HG03521 (cell line): ENCODE results near the gene GLRA1.

Experiments used
- ATAC-seq: cut with Tn5 transposase; IDR thresholded peaks from one replicate; pipeline ENCODE4 v1.9.1; 2021; ENCODE audit warnings: mild to moderate bottlenecking, moderate library complexity; ENCODE audit not compliant: unreplicated experiment

Gene GLRA1

DNA sequence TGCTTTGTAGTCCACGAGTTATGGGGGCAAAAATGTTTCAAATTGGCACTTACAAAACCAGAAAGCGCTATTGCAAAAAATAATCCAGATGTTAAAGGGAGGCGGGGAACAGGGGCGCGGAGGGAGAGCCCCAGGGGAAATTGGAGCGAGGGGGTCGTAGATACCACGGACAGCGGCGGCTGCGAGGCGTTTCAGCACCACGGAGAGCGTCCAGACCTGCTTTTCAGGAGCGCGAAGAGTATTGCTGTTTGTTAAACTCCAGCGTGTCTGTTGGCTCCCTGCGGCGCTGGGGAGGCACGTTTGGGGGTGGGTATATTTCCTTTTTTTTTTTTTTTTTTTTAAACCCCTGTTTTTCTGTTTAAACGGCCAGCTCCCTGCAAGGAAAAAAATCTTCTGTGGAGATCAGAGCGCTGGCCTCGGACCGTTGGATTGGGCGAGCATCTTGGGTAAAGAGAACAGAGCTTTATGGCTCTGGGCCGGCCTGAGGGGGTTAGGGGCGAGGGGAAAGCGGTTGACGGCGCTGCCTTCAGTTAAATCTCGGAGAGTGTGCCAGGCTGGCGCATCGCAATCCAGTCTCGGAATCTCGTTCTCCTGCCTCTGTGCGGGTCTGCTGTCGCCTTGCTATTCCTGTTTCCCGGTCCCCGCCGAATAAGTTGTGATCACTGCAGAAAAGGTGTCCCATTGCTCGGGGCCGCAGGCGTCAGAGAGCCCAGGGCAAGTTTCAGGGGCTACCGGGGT lies at the start of gene GLRA1:
Gene GLRA1 (minus strand): TSS at position 288 of the 738 bp plus-strand sequence. CDS start 302 bp downstream, outside the sequence.
- ATAC-seq, result no peak

DNA sequence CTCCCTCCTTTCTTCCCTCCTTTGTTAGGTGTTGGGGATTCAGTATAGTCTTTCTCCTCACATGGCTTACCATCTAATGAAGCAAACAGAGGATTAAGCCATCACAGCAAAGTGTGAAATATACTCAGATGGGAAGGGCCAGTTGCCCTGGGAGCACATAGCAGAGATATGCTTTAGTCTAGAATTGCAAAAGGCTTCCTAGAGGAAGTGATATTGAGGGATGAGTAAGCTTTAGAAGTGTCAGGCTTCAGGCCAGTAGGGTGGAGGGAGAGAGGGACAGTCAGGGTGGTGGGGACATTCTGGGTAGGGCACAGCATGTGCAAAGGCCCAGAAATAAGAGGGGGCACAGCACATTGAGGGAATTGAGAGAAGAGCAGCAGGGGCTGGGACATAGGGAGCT lies 46.2 kb upstream of the GLRA1 start:
- no peak for ATAC-seq

DNA sequence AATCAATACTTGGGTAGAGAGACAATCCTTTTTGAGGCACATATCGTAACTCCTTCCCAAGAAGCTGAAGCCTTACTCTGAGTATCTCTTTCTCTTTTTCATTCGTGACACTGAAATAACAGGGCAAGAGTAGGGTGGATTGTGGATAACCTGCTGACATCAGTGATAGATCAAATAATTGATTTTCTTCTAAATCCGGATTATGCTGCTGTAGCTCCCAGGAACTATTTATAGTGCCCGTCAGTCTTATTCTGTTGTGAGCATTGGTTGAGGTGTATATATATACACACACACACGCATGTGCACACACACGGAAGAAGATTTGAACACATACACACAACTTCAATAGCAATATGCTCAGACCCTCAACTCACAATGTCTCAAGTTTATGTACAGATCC lies 43.2 kb upstream of the GLRA1 start:
- no peak for ATAC-seq

DNA sequence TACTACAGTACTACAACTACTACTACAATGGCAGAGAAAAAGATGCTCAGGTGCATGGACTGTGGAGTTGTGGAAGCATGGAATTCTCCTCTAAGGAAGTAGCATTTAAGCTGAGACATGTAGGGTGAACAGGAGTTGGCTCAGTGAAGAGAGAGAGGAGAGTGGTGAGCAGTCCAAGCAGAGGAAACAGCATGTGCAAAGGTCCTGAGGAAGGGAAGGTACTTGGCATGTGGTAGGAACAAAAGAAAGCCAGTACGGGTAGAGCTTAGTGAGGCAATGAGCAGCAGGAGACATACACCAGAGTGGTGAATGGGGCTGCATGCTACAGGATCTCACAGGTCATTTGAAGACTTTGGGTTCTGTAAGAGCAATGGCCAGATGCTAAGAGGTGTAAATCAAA lies 41.4 kb upstream of the GLRA1 start:
- no peak for ATAC-seq

DNA sequence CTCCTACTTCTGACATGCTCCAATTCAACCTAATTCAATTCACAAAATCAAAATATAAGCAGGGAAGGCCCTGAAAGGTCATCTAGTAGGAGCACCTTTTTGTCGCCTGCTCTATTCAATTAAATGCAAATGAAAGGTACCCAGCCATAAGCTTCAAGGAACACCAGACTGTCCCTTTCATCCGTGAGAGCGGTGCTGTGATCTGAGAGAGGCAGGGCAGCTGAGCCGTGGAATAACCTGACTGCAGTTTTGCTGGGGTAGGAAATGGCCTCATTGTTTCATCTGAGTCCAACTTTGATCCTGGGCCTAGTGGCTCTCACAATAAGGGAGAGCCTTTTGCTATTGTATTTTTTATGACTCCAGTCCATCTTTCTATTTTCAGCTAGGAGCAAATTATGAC lies 39.8 kb upstream of the GLRA1 start:
- ATAC-seq, result no peak

DNA sequence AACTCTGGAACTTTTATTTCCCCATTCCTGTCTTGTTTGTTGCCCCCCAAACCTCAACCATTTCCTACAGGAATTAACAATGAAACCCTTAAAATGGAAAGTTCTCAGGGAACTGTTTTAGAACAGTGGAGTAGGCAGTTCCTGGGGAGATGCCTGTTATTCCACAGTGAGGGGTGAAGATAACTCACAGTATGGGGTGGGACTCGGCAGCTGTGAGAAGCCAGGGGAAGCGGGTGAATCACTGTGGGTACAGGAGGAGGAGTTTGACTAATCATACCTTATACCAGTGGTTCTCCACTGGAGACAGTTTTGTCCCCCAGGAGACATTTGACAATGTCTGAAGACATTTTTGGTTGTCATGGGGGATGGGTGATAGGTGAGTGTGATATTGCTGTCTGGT lies 36.9 kb upstream of the GLRA1 start:
- no peak for ATAC-seq

DNA sequence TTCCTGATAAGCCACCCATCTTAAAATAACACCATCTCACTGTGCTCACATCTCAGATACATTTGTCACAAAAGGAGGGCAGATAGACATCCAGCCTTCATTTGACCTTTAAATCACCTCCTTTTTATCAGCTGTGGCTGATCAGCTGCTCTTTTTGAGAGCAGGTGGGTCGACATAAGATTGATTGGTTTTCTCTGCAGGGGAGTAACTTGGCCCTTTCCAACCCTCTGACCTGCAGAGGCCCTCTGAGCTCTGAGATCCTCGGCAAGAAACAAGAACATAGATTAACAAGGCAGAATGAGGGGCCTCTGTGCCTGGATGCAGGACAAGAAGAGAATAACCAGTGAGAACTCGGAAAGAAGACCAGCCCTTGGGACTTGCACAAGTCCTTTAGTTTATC lies 33.5 kb upstream of the GLRA1 start:
- ATAC-seq, result no peak

DNA sequence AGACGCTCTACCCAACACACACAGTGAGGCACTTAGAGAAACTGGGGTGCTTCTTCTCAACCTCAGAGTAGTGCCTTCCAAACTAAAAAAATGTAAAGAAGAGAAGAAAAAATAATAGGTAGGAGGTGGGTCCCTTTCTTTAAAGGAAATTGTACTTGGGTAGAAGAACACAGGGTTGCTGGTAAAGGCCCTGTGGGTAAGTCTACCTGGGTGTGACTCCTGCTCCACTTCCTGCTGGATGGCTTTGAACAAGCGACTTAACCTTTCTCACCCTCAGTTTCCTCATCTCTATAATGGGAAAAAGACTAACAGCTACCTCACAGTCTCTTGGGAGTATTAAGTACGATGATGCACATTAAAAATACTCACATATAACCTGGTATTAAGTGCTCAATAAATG lies 32.1 kb upstream of the GLRA1 start:
- ATAC-seq, result no peak

DNA sequence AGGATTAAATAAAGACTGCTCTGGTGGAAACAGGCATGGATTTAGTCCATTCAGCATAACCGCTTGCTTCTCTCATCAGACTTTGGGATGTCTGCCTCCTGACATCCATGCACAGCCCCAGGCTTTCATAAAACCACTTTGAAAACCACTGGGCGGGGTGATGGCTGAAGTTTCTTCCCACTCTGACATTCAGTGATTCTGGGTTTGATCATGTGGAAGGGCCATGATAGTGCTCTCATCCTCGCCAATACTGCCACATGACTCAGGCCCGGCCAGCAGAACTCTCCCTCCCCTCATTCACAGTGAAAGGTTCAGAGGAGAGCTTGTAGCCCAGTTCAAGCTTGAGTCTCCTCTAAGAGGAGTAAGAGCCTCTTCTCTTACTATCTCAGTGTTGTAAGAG lies 29.6 kb upstream of the GLRA1 start:
- no peak for ATAC-seq

DNA sequence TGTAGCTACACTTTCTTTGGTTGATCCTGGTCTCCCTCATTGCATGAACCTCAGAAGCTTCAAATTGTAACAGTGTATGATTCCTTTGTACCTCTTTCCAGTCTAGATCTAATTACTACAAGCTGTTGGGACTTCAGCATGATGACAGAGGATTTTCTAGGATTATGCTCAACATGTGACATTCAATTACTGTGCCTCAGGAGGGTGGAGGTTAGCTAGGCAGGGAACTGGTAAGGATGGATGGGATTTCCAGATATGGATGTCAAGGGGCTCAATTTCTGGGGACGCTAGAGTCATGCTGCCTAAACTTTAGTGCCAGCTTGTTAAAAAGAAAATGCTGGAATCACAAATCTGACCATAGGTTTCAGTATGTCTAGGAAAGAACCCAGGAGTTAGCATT lies 29.2 kb upstream of the GLRA1 start:
- no peak for ATAC-seq

DNA sequence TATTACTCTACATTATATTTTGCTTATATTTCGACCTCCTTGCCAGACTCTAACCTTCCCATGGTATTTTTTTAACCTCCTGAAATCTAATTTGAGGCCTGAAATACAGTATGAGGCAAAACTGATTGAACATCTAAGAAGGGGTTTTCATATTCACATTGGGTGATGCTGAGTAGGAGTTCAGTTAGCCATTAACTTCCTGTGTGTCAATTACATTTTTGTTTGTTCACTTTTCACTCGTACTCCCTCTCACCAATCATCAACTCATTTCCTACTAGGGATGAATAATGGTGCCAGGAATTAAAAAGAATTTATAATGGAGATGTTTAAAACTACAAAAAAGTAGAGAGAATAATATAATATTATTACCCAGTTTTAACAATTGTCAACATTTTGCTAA lies 27.6 kb upstream of the GLRA1 start:
- no peak for ATAC-seq

DNA sequence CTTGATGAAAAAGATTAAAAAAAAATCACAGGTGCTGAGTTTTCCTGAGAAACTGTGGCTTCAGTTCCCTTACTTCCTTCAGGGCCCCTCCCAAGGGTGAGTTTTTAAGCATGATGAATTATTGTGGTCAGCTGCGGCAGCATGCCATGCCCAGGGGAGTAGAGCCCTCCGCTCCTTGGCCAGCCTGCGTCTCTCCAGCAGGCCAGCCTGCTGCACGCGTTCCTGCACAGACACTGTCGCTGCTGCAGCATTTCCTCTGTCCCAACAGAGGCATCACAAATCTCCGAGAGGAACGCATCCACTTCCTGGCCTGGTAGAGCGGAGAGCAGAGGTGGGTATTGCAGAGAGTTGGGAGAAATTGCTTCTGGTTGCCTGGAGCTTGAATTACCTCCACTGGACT lies 26.1 kb upstream of the GLRA1 start:
- ATAC-seq, result no peak

DNA sequence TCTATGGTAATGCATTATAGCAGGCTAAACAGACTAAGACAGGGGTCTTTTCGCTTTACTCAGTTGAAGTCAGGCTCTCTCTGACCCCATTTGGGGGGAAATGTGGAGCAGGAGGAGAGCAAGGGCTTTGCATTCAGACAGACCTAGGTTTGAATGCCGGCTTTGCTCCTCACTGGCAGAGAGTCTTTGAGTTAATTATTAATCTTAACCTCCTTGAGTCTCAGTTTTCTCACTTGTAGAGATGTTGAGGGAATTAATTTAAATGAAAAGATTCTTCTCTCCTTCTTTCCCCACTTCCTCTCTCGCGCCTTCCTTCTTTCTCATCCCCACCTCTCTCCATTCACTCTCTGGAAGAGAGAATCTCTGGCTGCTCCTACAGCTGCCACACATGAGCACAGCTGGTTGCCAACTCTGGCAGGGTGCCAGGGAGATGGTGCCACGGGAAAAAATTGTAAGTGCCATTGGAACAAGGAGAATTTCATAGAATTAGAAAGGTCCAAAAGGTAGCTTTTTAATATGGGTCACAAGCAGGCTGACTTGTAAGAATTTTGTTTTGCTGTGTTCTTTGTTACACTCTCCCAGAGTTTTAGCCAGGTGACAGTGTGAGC lies 25.2 kb upstream of the GLRA1 start:
- ATAC-seq, result no peak

DNA sequence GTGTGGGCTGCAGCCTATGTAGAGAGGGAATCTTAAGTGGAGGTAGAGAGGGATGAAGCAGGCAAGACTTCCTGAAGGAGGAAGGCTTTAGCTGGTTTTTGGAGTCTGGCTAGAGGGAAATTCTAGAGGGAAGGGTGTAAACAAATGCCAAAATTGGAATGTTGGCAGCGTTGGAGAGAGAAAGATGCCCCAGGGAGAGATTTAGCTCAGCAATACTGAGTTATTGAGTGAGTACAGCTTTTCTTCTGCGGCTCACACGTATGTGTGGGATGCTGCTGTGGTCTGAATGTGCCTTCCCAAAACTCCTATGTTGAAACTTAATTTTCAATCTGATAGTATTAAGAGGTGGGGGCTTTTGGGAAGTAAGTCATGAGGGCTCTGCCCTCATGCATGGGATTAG lies 24.5 kb upstream of the GLRA1 start:
- no peak for ATAC-seq

DNA sequence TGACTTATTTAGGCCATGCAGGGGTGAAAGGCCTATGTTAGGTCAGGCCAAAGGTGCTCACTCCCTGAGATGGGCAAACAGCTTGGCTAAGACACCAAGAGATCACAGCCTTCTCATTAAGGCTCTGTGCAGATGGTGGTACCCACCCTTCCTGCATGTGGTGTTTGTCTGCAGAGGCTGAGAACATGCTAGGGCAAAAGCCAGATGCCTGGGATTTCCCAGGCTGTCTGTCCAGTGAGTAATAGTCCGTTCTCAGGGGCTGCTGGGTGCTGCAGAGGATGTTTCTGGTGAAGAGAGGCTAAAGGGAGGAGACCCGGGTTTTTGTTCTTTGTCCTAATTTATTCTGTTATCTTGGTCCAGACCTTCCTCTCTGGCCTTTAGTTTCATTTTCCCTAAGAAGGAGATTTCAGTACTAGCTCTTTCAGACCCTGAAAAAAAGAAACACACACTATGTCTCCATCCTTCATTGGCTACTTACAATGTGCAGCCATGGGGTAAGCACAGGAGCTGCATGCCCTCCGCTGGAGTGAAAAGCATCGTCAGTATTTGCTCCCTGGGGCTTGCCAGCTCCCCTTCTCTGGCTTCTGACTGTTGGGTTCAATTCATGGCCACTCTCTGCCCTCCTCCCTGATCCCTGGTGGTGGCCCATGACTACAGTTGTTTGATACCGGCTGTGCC lies 23.4 kb upstream of the GLRA1 start:
- no peak for ATAC-seq

DNA sequence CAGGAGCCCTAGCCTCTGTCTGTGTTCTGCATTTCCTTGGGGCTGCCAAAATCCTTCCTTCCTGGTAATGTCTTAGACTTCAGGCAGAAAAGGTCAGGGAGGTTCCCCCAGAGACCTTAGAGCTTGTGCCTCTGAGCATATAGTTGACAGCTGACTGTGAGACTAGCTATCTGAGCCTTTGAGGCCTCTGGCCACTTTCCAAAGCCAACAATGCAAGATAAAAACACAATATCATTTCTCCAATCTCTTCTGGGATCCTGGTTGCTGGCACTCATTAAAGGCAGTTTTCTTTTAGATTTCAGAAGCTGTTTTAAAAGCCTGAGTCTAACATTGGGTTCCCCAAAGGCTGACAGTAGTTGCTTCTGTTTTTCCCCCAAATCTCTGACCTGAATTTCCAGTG lies 13.2 kb upstream of the GLRA1 start:
- ATAC-seq, result no peak

DNA sequence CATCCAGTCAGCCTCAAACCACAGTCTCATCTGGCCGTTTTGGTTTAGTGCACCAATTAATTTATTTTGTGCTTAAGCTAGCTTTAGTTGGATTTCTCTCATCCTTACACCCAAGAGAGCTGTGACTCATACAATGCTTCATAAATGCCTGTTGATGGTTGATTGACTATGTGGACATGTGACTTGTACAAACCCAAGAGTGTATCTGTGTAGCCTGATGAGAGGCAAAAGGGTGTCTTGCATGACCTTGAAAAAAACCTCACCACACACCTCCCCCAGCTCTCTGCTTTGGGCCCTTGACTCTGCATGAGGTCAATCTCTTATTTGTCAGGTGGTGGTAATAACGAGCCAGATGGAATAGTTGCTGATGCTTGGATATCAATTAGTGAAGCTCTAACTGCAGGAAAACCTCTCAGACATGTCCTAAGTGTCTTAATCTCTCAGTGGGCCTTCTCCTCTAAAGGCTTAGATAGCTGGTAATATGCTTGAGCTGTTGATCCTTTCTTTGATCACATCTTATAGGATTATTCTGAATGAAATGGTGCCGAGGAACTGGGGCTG lies 10.6 kb upstream of the GLRA1 start:
- no peak for ATAC-seq

DNA sequence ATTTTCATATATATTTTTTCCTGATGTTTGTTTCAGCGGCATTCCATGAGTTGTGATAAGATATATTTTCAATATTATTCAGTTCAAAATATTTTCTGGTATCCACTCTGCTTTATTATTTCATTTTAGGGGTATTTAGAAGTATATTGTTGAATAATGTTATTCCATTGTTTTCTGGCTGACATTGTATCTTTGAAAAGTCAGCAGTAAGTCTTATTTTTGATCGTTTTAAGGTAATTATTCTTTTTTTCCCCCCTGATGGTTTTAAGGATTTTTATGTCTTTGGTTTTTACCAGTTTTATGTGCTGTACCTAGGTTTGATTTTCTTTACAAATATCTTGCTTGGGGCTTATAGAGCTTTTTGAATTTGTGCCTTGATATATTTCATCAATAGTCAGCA lies 6.6 kb upstream of the GLRA1 start:
- no peak for ATAC-seq

DNA sequence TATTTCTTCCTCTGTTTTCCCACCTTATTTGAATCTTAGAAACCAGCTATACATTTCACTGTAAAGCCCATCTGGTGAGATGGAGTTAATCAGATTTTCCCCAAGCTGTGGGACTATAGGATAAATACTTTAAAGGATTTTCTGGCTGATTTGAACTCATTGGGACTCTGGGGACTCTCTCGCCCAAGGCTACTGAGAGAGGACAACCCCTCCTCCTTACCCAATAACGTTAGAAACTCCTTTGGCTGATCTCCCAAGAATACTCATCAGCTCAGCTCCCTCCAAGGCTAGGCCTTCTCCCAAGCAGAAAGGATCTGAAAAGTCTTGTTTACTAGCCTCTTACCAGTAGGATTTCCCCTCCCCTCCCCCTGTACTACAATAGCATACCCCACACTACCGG lies 1.5 kb upstream of the GLRA1 start:
- ATAC-seq, result no peak

DNA sequence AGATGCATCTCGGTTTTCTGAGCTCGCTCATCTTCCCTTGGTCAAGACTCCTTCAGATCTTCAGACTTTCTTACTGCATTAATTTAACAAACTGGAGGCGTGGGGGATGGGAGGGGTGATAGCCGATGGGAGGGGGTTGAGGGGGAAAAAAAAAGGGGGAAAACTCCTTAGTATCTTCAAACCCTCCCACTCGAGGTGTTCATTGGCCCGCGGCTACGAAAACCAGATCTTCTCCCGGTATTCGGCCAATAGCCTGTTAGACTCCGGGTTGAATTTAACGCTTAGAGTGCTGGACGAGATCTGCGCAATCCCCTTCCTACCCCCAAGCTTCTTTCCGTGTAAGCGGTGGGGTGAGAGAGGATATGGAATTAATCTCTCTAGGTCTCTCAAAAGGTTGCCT lies 689 bp upstream of the GLRA1 start:
- no peak for ATAC-seq

DNA sequence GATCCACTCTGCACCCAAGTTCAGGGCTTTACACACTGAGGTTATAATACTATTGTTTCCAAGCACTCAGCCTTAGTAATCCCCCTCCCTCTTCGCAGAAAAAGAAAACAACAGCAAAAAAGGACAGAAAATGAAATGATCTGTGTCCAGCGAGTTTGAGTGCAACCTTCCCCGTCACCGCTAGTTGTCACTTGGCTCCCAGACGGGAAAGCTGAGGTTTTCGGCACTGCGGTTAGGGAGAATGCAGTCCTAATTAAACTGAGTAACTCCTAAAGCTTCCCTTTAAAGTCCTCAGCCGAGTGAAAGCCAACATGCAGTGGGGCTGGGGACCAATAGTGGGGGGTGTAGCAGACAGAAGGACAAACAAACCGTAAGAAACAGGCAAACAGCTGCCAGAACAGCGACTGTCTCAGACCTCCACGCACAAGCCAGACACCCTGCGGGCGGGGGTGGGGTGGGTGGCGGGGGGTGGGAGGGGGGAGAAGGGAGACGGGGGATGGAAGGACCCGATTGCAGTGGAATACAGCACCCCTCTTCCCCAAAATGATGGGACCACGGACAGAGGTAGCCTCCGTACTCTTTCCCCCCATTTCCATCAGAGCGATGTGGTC lies 680 bp downstream of the GLRA1 start:
- ATAC-seq, result no peak

DNA sequence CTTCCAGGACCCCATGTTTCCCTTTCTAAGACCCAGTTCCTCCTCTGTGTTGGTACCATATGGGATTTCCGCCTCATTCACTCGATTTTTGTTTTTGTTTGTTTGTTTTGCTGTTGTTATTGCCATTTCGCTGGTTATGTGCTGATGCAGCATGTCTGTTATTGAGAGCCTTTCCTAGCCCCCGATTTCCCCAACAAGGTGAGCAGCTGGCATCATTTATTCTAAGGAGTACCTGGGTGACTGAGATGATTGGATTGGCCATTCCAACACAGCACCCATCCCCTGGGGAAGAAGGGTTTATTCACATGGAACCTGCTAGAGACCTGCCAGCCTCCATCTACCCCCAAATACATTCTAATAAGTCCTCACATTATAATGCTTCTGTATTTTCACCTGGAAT lies 2.7 kb downstream of the GLRA1 start:
- no peak for ATAC-seq
